Activated T-cell treated with anti-CD3 and anti-CD28 coated beads for 1 hour (primary cell): ENCODE measurements around the gene EIF2S1.
"Not testable (repeated sequence)": the region's sequence is repeated elsewhere in the genome, so short reads cannot be mapped to it uniquely, and the experiment has no call there.

Experiments
- DNase-seq: peaks from one replicate; pipeline ENCODE4 v3.0.0-alpha.2; 2020; ENCODE audit warnings: low read depth

The EIF2S1 gene

GRCh38 chr14:67371247-67372148 lies 11.4 kb downstream of the EIF2S1 start:
- no peak for DNase-seq

- no peak for DNase-seq
These were observed 12.7 kb downstream of the EIF2S1 start for GRCh38 chr14:67372833-67373232.

DNA sequence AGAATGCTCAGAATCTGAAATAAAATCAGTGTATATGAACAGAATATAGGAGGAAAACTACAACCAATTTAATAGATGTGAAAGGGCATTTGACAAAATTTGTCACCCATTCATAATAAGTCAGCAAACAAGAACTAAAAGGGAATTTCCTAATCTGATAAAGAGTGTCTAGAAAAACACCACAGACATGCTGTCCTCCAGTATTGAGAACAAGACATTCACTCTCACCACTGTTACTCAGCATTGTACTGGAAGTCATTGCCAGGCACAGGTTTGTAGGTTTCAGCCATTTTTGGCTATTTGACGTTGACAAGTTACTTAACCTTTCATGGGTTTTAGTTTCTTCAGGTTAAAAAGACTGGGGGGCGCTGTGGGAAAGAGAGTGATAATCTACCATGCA lies 13.2 kb downstream of the EIF2S1 start:
- no peak for DNase-seq

DNA sequence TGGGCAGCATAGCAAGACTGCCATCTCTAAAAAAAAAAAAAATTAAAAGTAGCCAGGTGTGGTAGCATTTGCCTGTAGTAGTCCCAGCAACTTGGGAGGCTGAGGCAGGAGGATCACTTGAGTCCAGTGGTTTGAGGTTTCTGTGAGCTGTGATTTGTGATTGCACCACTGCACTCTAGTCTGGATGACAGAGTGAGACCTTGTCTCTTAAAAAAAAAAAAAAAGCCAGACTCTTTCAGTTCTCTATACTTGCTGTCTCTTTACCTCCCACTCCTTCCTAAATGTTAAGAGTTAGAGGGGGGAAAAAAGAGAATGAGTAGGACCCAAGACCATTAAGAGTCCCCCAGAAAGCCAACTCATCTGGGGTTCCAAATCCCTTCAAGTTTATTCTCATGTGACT lies 17.8 kb downstream of the EIF2S1 start:
- DNase-seq: no peak

- no peak for DNase-seq
These were observed 25.0 kb downstream of the EIF2S1 start for GRCh38 chr14:67385120-67385519.

DNA sequence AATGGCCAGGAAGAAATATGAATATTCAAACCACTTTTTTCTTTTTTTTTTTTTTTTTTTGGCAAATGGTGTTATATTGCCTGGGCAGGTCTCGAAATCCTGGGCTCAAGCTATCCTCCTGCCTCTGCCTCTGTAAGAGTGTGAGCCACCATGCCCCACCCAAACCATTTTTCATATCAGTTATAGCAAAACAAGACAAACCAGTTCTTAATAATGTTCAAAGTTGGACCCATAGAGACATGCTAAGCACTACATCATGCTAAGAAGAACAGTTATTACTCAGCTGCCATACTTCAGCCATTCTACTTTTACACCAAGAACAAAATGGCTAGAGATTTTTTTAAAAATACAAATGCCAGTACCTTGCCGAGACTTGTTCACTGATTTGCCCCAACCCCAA lies 25.5 kb downstream of the EIF2S1 start:
- no peak for DNase-seq

DNA sequence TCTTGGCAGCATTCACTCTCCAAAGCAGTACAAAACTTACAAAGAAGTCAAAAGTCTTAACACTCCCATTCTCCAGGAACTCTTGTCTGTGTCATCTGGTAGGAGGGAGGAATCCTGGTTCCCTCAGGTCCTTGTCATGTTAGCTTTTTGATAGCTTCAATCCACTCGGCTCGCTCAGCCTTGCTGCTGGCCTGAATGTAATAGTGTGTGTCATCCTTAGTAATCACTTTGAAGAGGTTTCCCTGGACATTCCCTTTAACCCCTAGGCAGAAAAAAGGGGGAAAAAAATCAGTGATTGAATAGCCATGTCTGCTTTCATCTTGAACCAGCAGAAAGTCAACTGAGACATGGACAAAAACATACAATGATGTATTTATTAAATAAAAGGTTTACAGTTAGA lies 27.1 kb downstream of the EIF2S1 start:
- no peak for DNase-seq

GRCh38 chr14:67389275-67389674 lies 29.1 kb downstream of the EIF2S1 start:
- no peak for DNase-seq

DNA sequence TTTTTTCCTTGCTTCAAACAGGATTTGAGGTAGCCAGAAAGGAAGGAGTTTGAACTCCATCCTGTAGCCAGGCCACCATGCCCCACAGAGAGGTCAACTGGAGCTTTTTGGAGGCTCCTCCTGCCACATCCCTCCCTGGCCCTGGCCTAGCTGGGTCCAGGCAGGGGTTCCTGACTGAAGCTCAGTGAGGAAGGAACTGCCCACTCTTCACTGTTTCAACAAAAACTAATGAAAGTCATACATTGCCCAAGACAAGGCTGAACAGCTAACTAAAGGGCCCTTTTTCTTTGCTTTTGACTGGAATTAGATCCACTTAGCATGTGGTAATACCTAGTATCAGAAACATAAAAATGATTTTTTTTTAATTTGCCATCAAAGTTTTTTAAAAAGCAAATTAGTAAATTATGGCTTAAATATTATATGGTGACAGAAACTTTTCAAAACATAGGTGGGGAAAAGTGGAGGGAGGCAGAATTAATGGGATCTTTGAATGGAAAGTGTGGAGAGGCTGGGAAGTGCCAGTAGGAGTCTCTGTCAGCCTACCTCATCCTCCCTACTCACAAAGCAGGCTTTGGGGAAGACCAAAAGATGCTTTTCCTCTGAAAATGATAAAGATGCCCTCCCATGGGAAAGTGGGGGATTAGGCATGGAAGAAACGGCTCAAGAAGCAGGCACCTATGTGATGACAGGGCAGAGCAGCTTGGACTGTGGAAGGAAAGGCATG lies 29.8 kb downstream of the EIF2S1 start:
- DNase-seq: no peak

- DNase-seq: no peak
These were observed 31.1 kb downstream of the EIF2S1 start for GRCh38 chr14:67391268-67391667.

GRCh38 chr14:67392123-67392522 lies 32.0 kb downstream of the EIF2S1 start:
- no peak for DNase-seq

DNA sequence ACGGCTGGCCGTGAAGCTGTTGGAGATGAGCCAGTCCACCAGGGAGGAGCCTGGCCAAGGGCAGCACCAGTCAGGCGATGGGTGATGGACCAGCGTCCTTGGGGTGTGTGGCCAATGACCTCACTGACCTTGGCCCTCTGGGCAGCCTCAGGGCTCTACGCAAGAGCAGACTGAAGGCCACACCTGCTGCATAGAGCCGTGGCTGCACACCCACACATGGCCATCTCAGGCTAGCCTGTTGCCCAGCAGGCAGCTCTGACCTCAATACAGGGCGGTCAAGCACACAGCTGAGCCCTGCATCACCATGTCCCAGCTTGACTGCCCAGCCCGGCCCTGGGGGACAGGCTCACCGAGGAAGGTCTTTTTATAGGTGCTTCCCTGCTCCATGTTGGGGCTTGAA lies 32.7 kb downstream of the EIF2S1 start:
- DNase-seq: no peak

GRCh38 chr14:67393689-67394088 lies 33.6 kb downstream of the EIF2S1 start:
- DNase-seq: no peak

DNA sequence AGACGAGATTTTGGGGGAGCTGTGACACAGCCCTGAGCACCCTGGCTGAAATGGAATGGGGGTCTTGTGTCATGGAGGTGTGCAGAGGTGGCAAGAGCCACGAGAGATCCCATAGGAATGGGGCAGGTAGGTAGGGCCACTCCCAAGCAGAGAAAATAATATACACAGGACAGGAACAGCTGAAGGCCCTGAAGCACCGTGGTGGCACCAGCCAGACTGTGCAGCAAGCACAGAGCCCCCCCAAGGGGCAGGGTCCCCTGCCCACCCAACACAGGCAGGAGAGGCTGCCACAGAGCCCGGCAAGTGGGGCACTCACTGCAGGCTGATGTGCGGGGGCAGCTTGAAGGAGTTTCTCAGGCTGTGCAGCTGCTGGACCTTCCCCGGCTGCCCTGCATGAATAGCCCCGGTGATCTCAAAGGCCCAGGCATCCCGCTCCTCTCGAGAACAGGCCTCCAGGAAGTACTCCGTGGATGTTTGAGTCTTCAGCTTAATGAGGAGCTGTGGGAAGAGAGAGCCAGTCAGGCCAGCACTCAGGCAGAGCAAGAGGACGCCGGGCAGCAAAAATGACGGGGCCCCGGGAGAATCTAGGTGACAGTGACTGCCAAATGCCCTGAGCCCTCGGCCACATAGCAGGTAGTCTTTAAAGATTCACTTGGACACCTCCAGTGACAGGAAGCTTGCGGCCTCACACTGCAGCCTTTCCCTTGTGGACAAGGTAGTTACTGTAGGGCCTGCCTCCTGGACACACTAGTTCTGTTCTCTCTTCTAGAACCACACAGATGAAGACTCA lies 35.2 kb downstream of the EIF2S1 start:
- no peak for DNase-seq

- DNase-seq: no peak
These were observed 35.7 kb downstream of the EIF2S1 start for GRCh38 chr14:67395876-67396189.

- DNase-seq: no peak
These were observed 36.3 kb downstream of the EIF2S1 start for GRCh38 chr14:67396381-67396970.

DNA sequence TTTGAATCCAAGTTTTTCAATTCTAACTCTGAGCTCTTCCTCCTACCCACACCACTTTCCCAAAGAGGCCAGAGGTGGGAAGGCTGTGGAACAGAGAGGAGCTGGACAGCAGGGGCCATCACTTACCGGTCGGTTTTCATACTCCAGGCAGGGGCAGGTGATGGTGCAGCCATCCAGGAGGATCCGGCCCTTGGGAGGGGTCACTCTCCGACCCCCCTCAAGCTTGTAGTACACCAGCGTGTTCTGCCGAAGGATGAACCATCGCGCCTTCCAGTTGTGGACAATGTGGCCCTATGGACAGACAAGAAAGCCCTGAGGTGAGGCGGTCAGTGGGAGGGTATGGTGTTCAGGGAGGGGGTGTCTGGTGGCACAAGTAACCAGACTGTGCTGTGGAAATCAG lies 37.4 kb downstream of the EIF2S1 start:
- no peak for DNase-seq

DNA sequence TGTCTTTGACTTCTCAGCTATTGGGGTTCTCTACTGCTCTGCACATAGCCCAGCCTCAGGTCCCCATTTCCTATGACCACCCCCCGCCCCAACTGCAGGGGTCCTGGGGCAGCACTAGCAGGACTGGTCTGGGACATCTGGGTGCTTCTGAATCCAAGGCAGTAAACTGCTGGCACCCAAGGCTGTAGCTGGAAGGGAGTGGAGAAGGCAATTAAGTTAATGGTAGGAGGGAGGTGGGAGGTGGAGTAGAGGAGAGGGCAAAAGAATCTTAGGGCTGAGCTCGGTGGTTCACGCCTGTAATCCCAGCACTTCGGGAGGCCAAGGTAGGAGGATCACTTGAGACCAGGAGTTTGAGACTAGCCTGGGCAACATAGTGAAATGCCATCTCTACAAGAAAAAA lies 40.3 kb downstream of the EIF2S1 start:
- DNase-seq: no peak

GRCh38 chr14:67405771-67406170 lies 45.6 kb downstream of the EIF2S1 start:
- no peak for DNase-seq

DNA sequence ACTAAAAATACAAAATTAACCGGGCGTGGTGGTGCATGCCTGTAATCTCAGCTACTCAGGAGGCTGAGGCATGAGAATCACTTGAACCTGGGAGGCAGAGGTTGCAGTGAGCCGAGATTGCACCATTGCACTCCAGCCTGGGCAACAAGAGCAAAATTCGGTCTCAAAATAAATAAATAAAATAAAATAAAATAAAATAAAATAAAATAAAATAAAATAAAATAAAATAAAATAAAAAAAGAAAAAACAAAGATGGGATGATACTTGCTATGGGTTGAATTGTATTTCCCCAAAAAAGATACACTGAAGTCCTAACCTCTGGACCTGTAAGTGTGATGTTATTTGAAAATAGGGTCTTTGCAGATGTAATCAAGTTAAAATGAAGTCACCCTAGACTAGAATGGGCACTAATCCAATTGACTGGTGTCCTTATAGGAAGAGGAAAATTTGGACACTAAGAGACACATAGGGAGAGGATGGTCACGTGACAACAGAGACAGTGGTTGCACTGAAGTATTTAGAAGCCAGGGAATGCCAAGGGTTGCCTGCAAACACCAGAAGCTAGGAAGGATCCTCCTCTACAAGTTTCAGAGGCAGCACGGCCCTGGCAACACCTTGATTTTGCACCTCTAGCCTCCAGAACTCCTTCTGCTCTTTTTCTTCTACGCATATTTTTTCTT lies 48.1 kb downstream of the EIF2S1 start:
- not testable (repeated sequence) for DNase-seq

GRCh38 chr14:67409461-67409860 lies 49.3 kb downstream of the EIF2S1 start:
- DNase-seq: no peak

DNA sequence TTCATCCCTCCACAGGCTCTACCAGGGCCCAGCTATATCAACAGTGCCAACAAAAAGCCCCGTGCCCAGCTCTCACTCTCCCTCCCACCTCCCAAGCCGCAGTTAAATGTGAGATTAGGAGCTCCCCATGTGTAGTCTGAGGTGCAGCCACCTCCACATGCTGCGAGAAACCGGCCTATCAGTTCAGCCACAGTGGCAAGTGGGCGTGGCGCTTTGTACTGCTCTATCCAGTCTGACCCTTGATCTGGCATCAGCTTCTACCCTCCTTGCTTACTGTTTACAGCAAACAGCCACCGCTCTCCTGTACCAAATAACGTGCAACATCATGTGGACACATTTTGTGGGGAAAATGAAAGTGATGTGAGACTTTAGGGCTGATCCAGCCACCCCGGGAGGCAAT lies 50.2 kb downstream of the EIF2S1 start:
- no peak for DNase-seq
